CD4-positive, CD25-positive, alpha-beta regulatory T cell (primary cell): ENCODE results near the gene ADD1. TPM values are rescaled to one million over a fixed set of nuclear protein-coding genes. Genes with fewer than 3 reads are reported as not detected.
A peak's percentile ranks its signal among the peaks of the same experiment; 100 is the strongest.

Experiments used
- ATAC-seq, 2 donors: fragments of 150-1000 bp; cut with Tn5 transposase; one replicate each; pipeline ENCODE4 v1.10.0; 2021; ENCODE audit warnings: low read depth in 2 of 2, moderate number of reproducible peaks in 2 of 2, moderate library complexity in 1 of 2
- DNase-seq, 3 donors: peaks; one replicate each; pipeline versions ENCODE4 v3.0.0 to v3.0.0-alpha.2; 2012 to 2022; ENCODE audit warnings: mixed read lengths in 1 of 3
- H3K27ac ChIP-seq: one replicate; pipeline ENCODE4 v1.7.0; 2013; ENCODE audit warnings: mild to moderate bottlenecking, low read length; ENCODE audit not compliant: insufficient read depth, poor library complexity, severe bottlenecking
- H3K27me3 ChIP-seq: one replicate; pipeline ENCODE4 v1.7.0; 2013; ENCODE audit warnings: low read length; ENCODE audit not compliant: control insufficient read depth, insufficient read depth
- H3K36me3 ChIP-seq: one replicate; pipeline ENCODE4 v1.7.0; 2013; ENCODE audit warnings: mild to moderate bottlenecking, low read length, moderate library complexity; ENCODE audit not compliant: control insufficient read depth, insufficient read depth
- H3K4me1 ChIP-seq: 2 replicates; pipeline ENCODE4 v1.7.0; 2013; ENCODE audit warnings: mild to moderate bottlenecking, low read length; ENCODE audit not compliant: insufficient read depth, control insufficient read depth, poor library complexity, severe bottlenecking
- H3K4me3 ChIP-seq: one replicate; pipeline ENCODE4 v1.7.0; 2013; ENCODE audit warnings: low read depth, mild to moderate bottlenecking, low read length, moderate library complexity
- H3K9me3 ChIP-seq, 2 experiments: 1 replicate in 1 of 2; 2 replicates in 1 of 2; pipeline ENCODE4 v1.7.0; 2013; ENCODE audit warnings: low read length in 2 of 2, mild to moderate bottlenecking in 1 of 2, moderate library complexity in 1 of 2; ENCODE audit not compliant: control insufficient read depth in 2 of 2
- H3K27ac Mint-ChIP-seq, 3 donors: one replicate each; pipeline ENCODE4 v1.8.0; 2020 to 2022; ENCODE audit warnings: mild to moderate bottlenecking in 3 of 3, mixed read lengths in 3 of 3, moderate library complexity in 2 of 3
- H3K27me3 Mint-ChIP-seq: one replicate; pipeline ENCODE4 v1.8.0; 2022; ENCODE audit warnings: mild to moderate bottlenecking, mixed read lengths
- H3K36me3 Mint-ChIP-seq: one replicate; pipeline ENCODE4 v1.8.0; 2020; ENCODE audit warnings: mixed read lengths
- H3K4me1 Mint-ChIP-seq, 4 donors: one replicate each; pipeline ENCODE4 v1.8.0; 2020 to 2022; ENCODE audit warnings: mixed read lengths in 4 of 4, mild to moderate bottlenecking in 1 of 4
- H3K4me3 Mint-ChIP-seq, 4 donors: one replicate each; pipeline ENCODE4 v1.8.0; 2020 to 2022; ENCODE audit warnings: mild to moderate bottlenecking in 4 of 4, mixed read lengths in 4 of 4, moderate library complexity in 3 of 4
- H3K9me3 Mint-ChIP-seq, 7 donors: one replicate each; pipeline ENCODE4 v1.8.0; 2020 to 2022; ENCODE audit warnings: mixed read lengths in 7 of 7, mild to moderate bottlenecking in 3 of 7, moderate library complexity in 2 of 7
- polyA plus RNA-seq, 4 donors: library from polyadenylated mRNA; unstranded; fragments of 300-500 nt; fragmentation: Illumina TruSeq; gene quantifications; one replicate each; pipeline ENCODE4 v1.2.3, GENCODE V29; 2021
- total RNA-seq: library from RNA; stranded (reverse); gene quantifications from one replicate; pipeline ENCODE4 v1.2.3, GENCODE V29; 2022

The ADD1 gene
- total and polyA plus RNA-seq, 5 donors from 2014 or later: 142 to 242 (median 146) TPM

DNA sequence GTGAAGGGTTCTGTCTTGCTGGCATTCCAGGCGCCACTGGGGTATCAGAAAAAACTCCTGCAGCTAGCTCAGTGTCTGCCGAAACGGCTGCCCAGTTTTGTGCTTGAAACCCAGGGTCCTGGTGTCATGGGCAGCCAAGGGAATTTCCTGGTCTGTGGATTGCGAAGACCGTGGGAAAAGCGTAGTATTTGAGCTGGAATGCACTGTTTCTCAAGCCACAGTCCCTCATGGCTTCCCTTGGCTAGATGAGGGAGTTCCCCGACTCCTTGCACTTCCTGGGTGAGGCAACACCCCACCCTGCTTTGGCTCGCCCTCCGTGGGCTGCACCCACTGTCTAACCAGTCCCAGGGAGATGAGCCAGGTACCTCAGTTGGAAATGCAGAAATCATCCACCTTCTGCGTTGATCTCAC, 79.5 kb downstream of the ADD1 start:
- Histone ChIP-seq H3K4me3 (no peak overlapping the region), H3K27ac (peak overlapping the region; percentile 23), H3K4me1 (peaks cover 18% of the 10 kb centered on the region), H3K27me3 (no peaks in the 10 kb centered on the region), H3K36me3 (peaks cover 51% of the 10 kb centered on the region), H3K9me3 (no peaks in the 10 kb centered on the region)
- Mint-ChIP-seq H3K27ac (peak overlapping the region in 2 of 3 donors; percentile 65 to 84), H3K9me3 (peaks cover 0 to 5% (median 0%) of the 10 kb centered on the region in 7 donors), H3K36me3 (peaks cover 58% of the 10 kb centered on the region), H3K27me3 (no peaks in the 10 kb centered on the region), H3K4me3 (peak overlapping the region in 1 of 4 donors; percentile 61), H3K4me1 (peaks cover 21 to 50% (median 38%) of the 10 kb centered on the region in 4 donors)
- no peak for DNase-seq
- ATAC-seq: no peak

DNA sequence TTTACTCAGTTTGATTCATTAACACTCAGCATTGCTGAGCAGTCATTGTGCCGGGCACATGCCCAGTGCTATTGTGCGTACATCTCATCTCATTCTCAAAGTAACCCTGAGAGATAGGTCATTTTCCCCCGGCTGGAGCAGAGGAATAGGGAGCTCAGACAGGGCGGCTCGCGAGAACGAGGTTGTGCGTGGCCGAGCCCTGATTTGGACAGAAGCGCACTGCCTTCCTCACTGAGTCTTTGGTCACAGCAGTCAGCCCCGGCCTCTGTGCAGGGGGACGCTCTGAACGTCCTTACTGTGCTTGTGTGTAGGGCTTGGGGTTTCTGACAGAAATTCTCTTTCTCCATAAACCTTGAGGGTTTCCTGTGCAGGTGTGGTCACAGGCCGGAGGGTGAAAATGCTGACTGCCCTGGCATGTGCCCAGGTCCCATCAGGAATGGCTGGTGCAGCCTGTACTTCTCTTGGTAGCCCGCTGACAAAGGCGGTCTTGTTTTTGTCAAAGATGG, 80.1 kb downstream of the ADD1 start:
- Mint-ChIP-seq H3K9me3 (peaks cover 0 to 5% (median 0%) of the 10 kb centered on the region in 7 donors), H3K27me3 (no peaks in the 10 kb centered on the region), H3K4me1 (peaks cover 16 to 45% (median 34%) of the 10 kb centered on the region in 4 donors), H3K27ac (peak overlapping the region in 2 of 3 donors; percentile 65 to 84), H3K36me3 (peaks cover 54% of the 10 kb centered on the region), H3K4me3 (peak overlapping the region in 2 of 4 donors; percentile 47 to 61)
- Histone ChIP-seq H3K9me3 (no peaks in the 10 kb centered on the region), H3K4me3 (no peak overlapping the region), H3K4me1 (peaks cover 18% of the 10 kb centered on the region), H3K27me3 (no peaks in the 10 kb centered on the region), H3K27ac (peak overlapping the region; percentile 23), H3K36me3 (peaks cover 54% of the 10 kb centered on the region)
- no peak for DNase-seq
- no peak for ATAC-seq

- peaks cover 60% of the 10 kb centered on the region for H3K36me3 ChIP-seq
Observed at GRCh38 chr4:2924286-2924685, 80.6 kb downstream of the ADD1 start.

GRCh38 chr4:2924765-2925301, 81.2 kb downstream of the ADD1 start:
- H3K4me1 ChIP-seq: peaks cover 18% of the 10 kb centered on the region
- Mint-ChIP-seq H3K27ac (peak overlapping the region in 2 of 3 donors; percentile 7 to 41), H3K9me3 (peaks cover 0 to 3% (median 0%) of the 10 kb centered on the region in 7 donors), H3K4me1 (peaks cover 16 to 36% (median 28%) of the 10 kb centered on the region in 4 donors), H3K36me3 (peaks cover 52% of the 10 kb centered on the region), H3K27me3 (no peaks in the 10 kb centered on the region), H3K4me3 (no peak overlapping the region)
- no peak overlapping the region for H3K27ac ChIP-seq
- no peak for ATAC-seq
- no peak for DNase-seq
- peaks cover 63% of the 10 kb centered on the region for H3K36me3 ChIP-seq
- H3K4me3 ChIP-seq: no peak overlapping the region
- no peaks in the 10 kb centered on the region for H3K27me3 ChIP-seq
- H3K9me3 ChIP-seq: no peaks in the 10 kb centered on the region

More at GRCh38 chr4:2924286-2924685, 80.6 kb downstream of the ADD1 start:
- no peaks in the 10 kb centered on the region for H3K27me3 Mint-ChIP-seq
- no peaks in the 10 kb centered on the region for H3K27me3 ChIP-seq
- H3K9me3 ChIP-seq: no peaks in the 10 kb centered on the region
- peak overlapping the region in 2 of 3 donors; percentile 7 to 41 for H3K27ac Mint-ChIP-seq
- H3K36me3 Mint-ChIP-seq: peaks cover 58% of the 10 kb centered on the region
- peaks cover 18% of the 10 kb centered on the region for H3K4me1 ChIP-seq
- no peak for ATAC-seq
- no peak overlapping the region for H3K4me3 ChIP-seq
- peaks cover 16 to 42% (median 34%) of the 10 kb centered on the region in 4 donors for H3K4me1 Mint-ChIP-seq
- no peak for DNase-seq
- peak overlapping the region in 1 of 4 donors; percentile 47 for H3K4me3 Mint-ChIP-seq
- no peak overlapping the region for H3K27ac ChIP-seq
- H3K9me3 Mint-ChIP-seq: peaks cover 0 to 5% (median 0%) of the 10 kb centered on the region in 7 donors

GRCh38 chr4:2925496-2925895, 81.9 kb downstream of the ADD1 start:
- no peak overlapping the region for H3K4me3 ChIP-seq
- H3K9me3 ChIP-seq: no peaks in the 10 kb centered on the region
- peaks cover 0 to 3% (median 0%) of the 10 kb centered on the region in 7 donors for H3K9me3 Mint-ChIP-seq
- ATAC-seq (no peak), DNase-seq (no peak)
- H3K27me3 Mint-ChIP-seq: no peaks in the 10 kb centered on the region
- no peaks in the 10 kb centered on the region for H3K27me3 ChIP-seq
- no peak overlapping the region for H3K27ac Mint-ChIP-seq
- H3K36me3 Mint-ChIP-seq: peaks cover 47% of the 10 kb centered on the region
- H3K4me1 Mint-ChIP-seq: peaks cover 15 to 30% (median 23%) of the 10 kb centered on the region in 4 donors
- H3K36me3 ChIP-seq: peaks cover 66% of the 10 kb centered on the region
- no peak overlapping the region for H3K4me3 Mint-ChIP-seq
- no peak overlapping the region for H3K27ac ChIP-seq
- peaks cover 18% of the 10 kb centered on the region for H3K4me1 ChIP-seq

DNA sequence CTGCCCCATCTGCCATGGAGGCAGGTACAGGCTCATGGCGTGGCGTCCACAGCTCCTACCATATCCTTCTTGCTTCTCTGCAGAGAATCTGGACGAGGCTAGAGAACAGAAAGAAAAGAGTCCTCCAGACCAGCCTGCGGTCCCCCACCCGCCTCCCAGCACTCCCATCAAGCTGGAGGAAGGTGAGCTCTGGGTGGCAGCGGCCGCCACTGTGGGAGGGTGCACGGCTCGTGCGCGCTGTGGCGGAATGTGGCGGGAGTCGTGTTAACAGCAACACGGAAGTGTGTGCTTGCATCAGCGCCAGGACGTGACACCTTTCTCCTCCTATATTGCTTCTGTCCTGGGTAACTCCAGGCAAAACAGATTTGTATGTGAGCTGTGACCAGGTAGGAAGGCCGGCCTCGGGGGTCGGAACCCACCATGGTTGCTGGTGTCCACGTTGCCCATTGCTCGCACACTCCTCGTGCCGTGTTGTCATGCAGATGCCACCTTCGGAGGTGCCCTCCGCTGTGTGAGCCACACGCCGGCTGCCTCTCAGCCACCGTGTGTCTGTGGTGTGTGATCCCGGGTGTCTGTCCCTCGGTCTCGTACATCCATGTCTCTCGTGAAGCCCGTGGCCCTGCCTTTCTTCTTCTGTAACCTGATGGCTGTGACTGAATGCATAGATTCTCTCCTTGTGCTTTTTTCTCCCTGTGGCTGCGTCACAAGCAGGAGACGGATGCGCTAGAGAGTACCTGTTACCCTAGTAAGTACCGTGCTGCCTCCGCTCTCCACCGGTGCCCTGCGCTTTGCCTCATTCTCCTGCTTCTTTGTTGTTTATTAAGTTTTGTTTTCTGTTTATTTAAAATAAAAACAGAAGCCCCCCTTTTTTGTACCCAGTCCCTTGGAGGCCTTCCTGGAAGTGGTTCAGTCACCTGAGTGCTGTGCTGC, 82.6 kb downstream of the ADD1 start:
- Histone ChIP-seq H3K4me3 (no peak overlapping the region), H3K27me3 (no peaks in the 10 kb centered on the region), H3K4me1 (peaks cover 18% of the 10 kb centered on the region), H3K9me3 (no peaks in the 10 kb centered on the region), H3K27ac (no peak overlapping the region), H3K36me3 (peaks cover 67% of the 10 kb centered on the region)
- DNase-seq (no peak), ATAC-seq (no peak)
- Mint-ChIP-seq H3K27ac (peak overlapping the region in 1 of 3 donors; percentile 65), H3K4me3 (no peak overlapping the region), H3K27me3 (no peaks in the 10 kb centered on the region), H3K36me3 (peaks cover 43% of the 10 kb centered on the region), H3K4me1 (peaks cover 12 to 24% (median 18%) of the 10 kb centered on the region in 4 donors), H3K9me3 (peaks cover 0 to 3% (median 0%) of the 10 kb centered on the region in 7 donors)

- H3K4me1 Mint-ChIP-seq: peaks cover 5 to 22% (median 15%) of the 10 kb centered on the region in 4 donors
- H3K27ac Mint-ChIP-seq: no peak overlapping the region
- Histone ChIP-seq H3K4me1 (peaks cover 22% of the 10 kb centered on the region), H3K27me3 (no peaks in the 10 kb centered on the region), H3K36me3 (peaks cover 67% of the 10 kb centered on the region), H3K9me3 (no peaks in the 10 kb centered on the region), H3K4me3 (no peak overlapping the region), H3K27ac (no peak overlapping the region)
- ATAC-seq (no peak), DNase-seq (no peak)
- H3K4me3 Mint-ChIP-seq: no peak overlapping the region
- H3K36me3 Mint-ChIP-seq: peaks cover 36% of the 10 kb centered on the region
- no peaks in the 10 kb centered on the region for H3K9me3 Mint-ChIP-seq
- H3K27me3 Mint-ChIP-seq: no peaks in the 10 kb centered on the region
Observed at GRCh38 chr4:2927016-2927695, 83.5 kb downstream of the ADD1 start.
